Ureter (tissue), 1 donor: ENCODE measurements around the gene AP4B1. TPM values are rescaled to one million over a fixed set of nuclear protein-coding genes. Genes with fewer than 3 reads are reported as not detected.

Experiments used
- DNase-seq: peaks from one replicate; pipeline ENCODE4 v3.0.0-alpha.2; 2020; ENCODE audit warnings: low spot score
- total RNA-seq: library from RNA; stranded (reverse); gene quantifications from one replicate; pipeline ENCODE4 v1.2.4, GENCODE V29; 2023
- donor health status: DM: yes; HTN: yes; CAD: no.

Gene AP4B1
- total RNA-seq, 1 donor from 2014 or later = 31.6 TPM

GRCh38 chr1:113930499-113931161, 26.0 kb upstream of the AP4B1 start:
- no peak for DNase-seq

- peak; percentile 63 for DNase-seq
Measured at GRCh38 chr1:113929750-113930498, 25.3 kb upstream of the AP4B1 start.

- DNase-seq = peak; percentile 94
Measured at GRCh38 chr1:113928941-113929749, 24.5 kb upstream of the AP4B1 start, which contains the start of gene HIPK1. HIPK1 (plus strand) TSS chr1:113929324.

- no peak for DNase-seq
Measured at GRCh38 chr1:113928187-113928930, 23.8 kb upstream of the AP4B1 start.

GRCh38 chr1:113924473-113924872, 19.9 kb upstream of the AP4B1 start:
- no peak for DNase-seq

GRCh38 chr1:113922957-113923356, 18.4 kb upstream of the AP4B1 start:
- no peak for DNase-seq

GRCh38 chr1:113918243-113918642, 13.6 kb upstream of the AP4B1 start:
- no peak for DNase-seq

GRCh38 chr1:113917400-113918082, 12.9 kb upstream of the AP4B1 start:
- no peak for DNase-seq

- no peak for DNase-seq
Measured at GRCh38 chr1:113916974-113917373, 12.4 kb upstream of the AP4B1 start.

- no peak for DNase-seq
Measured at GRCh38 chr1:113913887-113914664, 9.5 kb upstream of the AP4B1 start.

GRCh38 chr1:113913312-113913668, 8.7 kb upstream of the AP4B1 start:
- no peak for DNase-seq

GRCh38 chr1:113912594-113913311, 8.2 kb upstream of the AP4B1 start:
- DNase-seq = no peak

- no peak for DNase-seq
Measured at GRCh38 chr1:113905435-113905861, 849 bp upstream of the AP4B1 start.

GRCh38 chr1:113904293-113904673, 316 bp downstream of the AP4B1 start:
- DNase-seq = no peak

GRCh38 chr1:113903501-113904292, 902 bp downstream of the AP4B1 start:
- no peak for DNase-seq

- no peak for DNase-seq
Measured at GRCh38 chr1:113901191-113901590, 3.4 kb downstream of the AP4B1 start.

GRCh38 chr1:113899111-113899510, 5.5 kb downstream of the AP4B1 start:
- DNase-seq = no peak

- no peak for DNase-seq
Measured at GRCh38 chr1:113898241-113898814, 6.3 kb downstream of the AP4B1 start.

- DNase-seq = no peak
Measured at GRCh38 chr1:113895961-113896360, 8.6 kb downstream of the AP4B1 start.
